Measurements from ENCODE around the gene SET. TPM values are rescaled to one million over a fixed set of nuclear protein-coding genes. Genes with fewer than 3 reads are reported as not detected.
"Not testable (repeated sequence)": the region's sequence is repeated elsewhere in the genome, so short reads cannot be mapped to it uniquely, and the experiment has no call there.

The SET gene
- 703 and 794 TPM in 2 replicates for polyA plus RNA-seq (2014; cell fraction: cytosol; rRNA removed)
- polyA plus RNA-seq (2014; cell fraction: nucleus; rRNA removed) = 501 and 513 TPM in 2 replicates

GRCh38 chr9:128688501-128689292 is at the start of gene SET:
TSS of gene SET (plus strand) at chr9:128689222. CDS start at chr9:128689583, 361 bp downstream.
- DNase-seq (ENCODE audit: low spot score) = peak; percentile 93

- DNase-seq (ENCODE audit: low spot score) = no peak
Observed at GRCh38 chr9:128640603-128641002, 48.4 kb upstream of the SET start.

GRCh38 chr9:128642675-128643245 is 46.3 kb upstream of the SET start:
- DNase-seq (ENCODE audit: low spot score) = no peak

- DNase-seq (ENCODE audit: low spot score) = no peak
Observed at GRCh38 chr9:128643519-128644300, 45.3 kb upstream of the SET start.

- DNase-seq (ENCODE audit: low spot score) = not testable (repeated sequence)
Observed at GRCh38 chr9:128648206-128648605, 40.8 kb upstream of the SET start.

GRCh38 chr9:128651798-128652197 is 37.2 kb upstream of the SET start:
- DNase-seq (ENCODE audit: low spot score) = no peak

GRCh38 chr9:128653908-128654307 is 35.1 kb upstream of the SET start:
- no peak for DNase-seq (ENCODE audit: low spot score)

- DNase-seq (ENCODE audit: low spot score) = no peak
Observed at GRCh38 chr9:128654481-128654880, 34.5 kb upstream of the SET start.

GRCh38 chr9:128656416-128657343 is 32.3 kb upstream of the SET start, which contains the start of gene DYNC2I2:
TSS of gene DYNC2I2 (minus strand) at chr9:128656847. CDS start at chr9:128656726, 121 bp downstream.
- peak; percentile 95 for DNase-seq (ENCODE audit: low spot score)

GRCh38 chr9:128657344-128657704 is 31.7 kb upstream of the SET start:
- no peak for DNase-seq (ENCODE audit: low spot score)

GRCh38 chr9:128657796-128658195 is 31.2 kb upstream of the SET start:
- no peak for DNase-seq (ENCODE audit: low spot score)

GRCh38 chr9:128666481-128666941 is 22.5 kb upstream of the SET start:
- not testable (repeated sequence) for DNase-seq (ENCODE audit: low spot score)

GRCh38 chr9:128669786-128670185 is 19.2 kb upstream of the SET start:
- no peak for DNase-seq (ENCODE audit: low spot score)

- no peak for DNase-seq (ENCODE audit: low spot score)
Observed at GRCh38 chr9:128675382-128675781, 13.6 kb upstream of the SET start.

- DNase-seq (ENCODE audit: low spot score) = no peak
Observed at GRCh38 chr9:128677794-128678193, 11.2 kb upstream of the SET start.

- DNase-seq (ENCODE audit: low spot score) = no peak
Observed at GRCh38 chr9:128683340-128684064, 5.5 kb upstream of the SET start.

GRCh38 chr9:128684065-128684324 is 5.0 kb upstream of the SET start:
- DNase-seq (ENCODE audit: low spot score) = no peak

- DNase-seq (ENCODE audit: low spot score) = peak; percentile 69
Observed at GRCh38 chr9:128684325-128685199, 4.5 kb upstream of the SET start.

- no peak for DNase-seq (ENCODE audit: low spot score)
Observed at GRCh38 chr9:128685636-128686489, 3.2 kb upstream of the SET start.
